Mesendoderm (in vitro differentiated cells): ENCODE results near the gene METRN.

Source experiments
- DNase-seq: peaks from one replicate; pipeline ENCODE4 v3.0.0; 2013
- H2AK5ac ChIP-seq: 2 replicates; pipeline ENCODE4 v1.6.1; 2013; ENCODE audit warnings: low read length, inconsistent platforms
- H2BK120ac ChIP-seq: 2 replicates; pipeline ENCODE4 v1.6.1; 2013; ENCODE audit warnings: low read depth, mild to moderate bottlenecking, low read length, moderate library complexity, mixed read lengths
- H2BK15ac ChIP-seq: replicated peaks from 2 replicates; pipeline ENCODE4 v1.6.1; 2013; ENCODE audit warnings: low read depth, mild to moderate bottlenecking, moderate library complexity
- H2BK5ac ChIP-seq: 2 replicates; pipeline ENCODE4 v1.6.1; 2013; ENCODE audit warnings: low read length, inconsistent platforms
- H3K18ac ChIP-seq: 2 replicates; pipeline ENCODE4 v1.6.1; 2013; ENCODE audit warnings: mild to moderate bottlenecking, low read length, mixed read lengths
- H3K23ac ChIP-seq: one replicate; pipeline ENCODE4 v1.6.1; 2013; ENCODE audit warnings: low read length
- H3K27ac ChIP-seq: 2 replicates; pipeline ENCODE4 v1.5.1; 2013; ENCODE audit warnings: low read depth, mild to moderate bottlenecking, inconsistent platforms, low read length, moderate library complexity
- H3K27me3 ChIP-seq: 2 replicates; pipeline ENCODE4 v1.6.1; 2013; ENCODE audit warnings: low read length, control low read depth, mild to moderate bottlenecking, inconsistent platforms; ENCODE audit not compliant: insufficient read depth, poor library complexity
- H3K36me3 ChIP-seq: 2 replicates; pipeline ENCODE4 v1.6.1; 2013; ENCODE audit warnings: low read length, inconsistent platforms; ENCODE audit not compliant: control insufficient read depth, insufficient read depth
- H3K4ac ChIP-seq: one replicate; pipeline ENCODE4 v1.6.1; 2013; ENCODE audit warnings: low read depth, mild to moderate bottlenecking, low read length, moderate library complexity
- H3K4me1 ChIP-seq: 2 replicates; pipeline ENCODE4 v1.6.1; 2013; ENCODE audit warnings: low read depth, low read length, inconsistent platforms; ENCODE audit not compliant: control insufficient read depth
- H3K4me2 ChIP-seq: 2 replicates; pipeline ENCODE4 v1.6.1; 2013; ENCODE audit warnings: low read length
- H3K4me3 ChIP-seq: 2 replicates; pipeline ENCODE4 v1.5.1; 2013; ENCODE audit warnings: mild to moderate bottlenecking, low read length
- H3K56ac ChIP-seq: one replicate; pipeline ENCODE4 v1.6.1; 2013; ENCODE audit warnings: low read length
- H3K79me1 ChIP-seq: 2 replicates; pipeline ENCODE4 v1.6.1; 2013; ENCODE audit warnings: low read length, inconsistent platforms
- H3K79me2 ChIP-seq: 2 replicates; pipeline ENCODE4 v1.6.1; 2013; ENCODE audit warnings: mild to moderate bottlenecking, low read length; ENCODE audit not compliant: control insufficient read depth, insufficient read depth
- H3K9ac ChIP-seq: 2 replicates; pipeline ENCODE4 v1.6.1; 2013; ENCODE audit warnings: low read length, inconsistent platforms
- H4K5ac ChIP-seq: one replicate; pipeline ENCODE4 v1.6.1; 2013; ENCODE audit warnings: low read length
- H4K8ac ChIP-seq: one replicate; pipeline ENCODE4 v1.6.1; 2013; ENCODE audit warnings: low read depth, mild to moderate bottlenecking, control low read depth, low read length, moderate library complexity
- WGBS: extraction: QIAGEN DNeasy Blood & Tissue Kit; methylation state at CpG from one replicate; pipeline ENCODE4 v1.1.7; 2013; ENCODE audit warnings: low lambda C conversion rate, missing lambda C conversion rate; ENCODE audit not compliant: insufficient coverage; ENCODE audit errors: extremely low coverage; 5-methylcytosine and 5-hydroxymethylcytosine counted together

The METRN gene

DNA sequence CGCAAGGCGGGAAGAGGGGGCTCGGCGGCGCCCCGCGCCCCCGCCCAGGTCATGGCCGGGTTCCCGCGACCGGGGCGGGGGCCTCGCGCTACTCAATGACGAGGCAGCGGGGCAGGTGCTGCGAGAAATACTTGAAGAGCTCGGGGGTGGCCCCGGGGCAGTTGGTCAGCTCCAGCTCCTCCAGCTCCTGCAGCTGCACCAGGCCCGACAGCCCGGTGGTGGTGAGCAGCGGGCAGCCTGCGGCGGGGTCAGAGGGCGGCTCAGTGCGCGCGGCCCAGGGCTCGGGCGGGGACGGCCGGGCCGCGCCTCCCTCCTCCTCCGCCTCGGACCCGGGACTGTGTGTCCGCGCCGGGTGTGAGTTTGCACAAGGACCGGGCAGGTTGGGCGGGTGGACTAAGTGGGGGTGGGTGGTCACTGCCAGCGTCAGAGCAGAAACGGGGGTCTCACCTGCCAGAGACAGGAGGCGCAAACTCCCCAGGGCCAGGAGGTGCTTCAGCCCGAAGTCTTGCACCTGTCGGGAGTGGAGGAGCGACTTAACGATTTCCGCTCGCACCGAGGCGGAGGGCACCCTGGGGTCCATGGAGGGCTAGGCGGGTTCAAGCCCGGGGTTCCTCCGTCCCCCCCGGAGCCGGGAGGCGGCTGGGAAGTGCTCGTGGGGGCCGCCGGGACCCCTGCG lies 20.6 kb upstream of the METRN start:
- Histone ChIP-seq H3K56ac (no peak overlapping the region), H3K36me3 (no peaks in the 10 kb centered on the region), H2BK120ac (no peak overlapping the region), H3K4me2 (no peak overlapping the region), H3K4ac (no peak overlapping the region), H3K27ac (no peak overlapping the region), H3K9ac (no peak overlapping the region), H2BK5ac (no peak overlapping the region), H3K4me1 (peaks cover 3% of the 10 kb centered on the region), H3K18ac (no peak overlapping the region), H4K5ac (no peak overlapping the region), H3K79me1 (peaks cover 4% of the 10 kb centered on the region), H4K8ac (no peak overlapping the region), H2BK15ac (no peak overlapping the region), H3K4me3 (no peak overlapping the region), H3K27me3 (peaks cover 26% of the 10 kb centered on the region), H3K23ac (no peak overlapping the region), H2AK5ac (no peak overlapping the region), H3K79me2 (no peaks in the 10 kb centered on the region)
- no peak for DNase-seq
- WGBS, result no CpG with 5 or more reads among the region's 64 CpGs

DNA sequence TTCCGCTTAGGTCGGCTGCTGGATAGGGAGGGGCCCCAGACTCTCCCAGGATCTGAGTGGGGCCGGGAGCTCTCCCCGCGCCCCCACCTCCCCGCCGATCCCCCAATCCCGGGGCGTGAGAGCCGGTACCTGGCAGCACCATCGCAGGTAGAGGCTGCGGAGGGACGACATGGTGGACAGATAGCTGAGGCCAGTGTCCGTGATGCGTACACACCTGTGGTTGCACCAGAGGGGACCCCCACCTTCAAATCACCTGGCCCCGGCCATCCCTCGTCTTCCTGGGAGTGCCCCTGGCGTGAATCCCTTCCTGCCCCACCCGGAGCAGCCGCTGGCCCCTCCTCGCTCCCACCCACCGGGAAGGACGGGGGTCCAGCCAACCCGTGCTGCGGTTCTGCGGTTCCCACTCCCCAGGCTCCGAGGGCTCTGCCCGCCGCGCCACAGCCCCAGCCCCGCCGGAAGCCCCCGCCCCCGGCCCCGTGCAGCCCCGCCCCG lies 20.0 kb upstream of the METRN start:
- no peaks in the 10 kb centered on the region for H3K4me1 ChIP-seq
- no peak overlapping the region for H4K5ac ChIP-seq
- H3K56ac ChIP-seq, result no peak overlapping the region
- no peak overlapping the region for H2BK120ac ChIP-seq
- no peak overlapping the region for H3K27ac ChIP-seq
- no peak for DNase-seq
- H3K27me3 ChIP-seq, result peaks cover 28% of the 10 kb centered on the region
- no peaks in the 10 kb centered on the region for H3K36me3 ChIP-seq
- no peak overlapping the region for H3K4ac ChIP-seq
- H2AK5ac ChIP-seq, result no peak overlapping the region
- no peak overlapping the region for H3K4me2 ChIP-seq
- H3K79me2 ChIP-seq, result no peaks in the 10 kb centered on the region
- no peak overlapping the region for H4K8ac ChIP-seq
- H3K4me3 ChIP-seq, result no peak overlapping the region
- no CpG with 5 or more reads among the region's 37 CpGs for WGBS
- no peak overlapping the region for H3K18ac ChIP-seq
- no peak overlapping the region for H2BK15ac ChIP-seq
- H3K9ac ChIP-seq, result peak overlapping the region; percentile 17
- H3K79me1 ChIP-seq, result no peaks in the 10 kb centered on the region
- no peak overlapping the region for H2BK5ac ChIP-seq
- no peak overlapping the region for H3K23ac ChIP-seq

DNA sequence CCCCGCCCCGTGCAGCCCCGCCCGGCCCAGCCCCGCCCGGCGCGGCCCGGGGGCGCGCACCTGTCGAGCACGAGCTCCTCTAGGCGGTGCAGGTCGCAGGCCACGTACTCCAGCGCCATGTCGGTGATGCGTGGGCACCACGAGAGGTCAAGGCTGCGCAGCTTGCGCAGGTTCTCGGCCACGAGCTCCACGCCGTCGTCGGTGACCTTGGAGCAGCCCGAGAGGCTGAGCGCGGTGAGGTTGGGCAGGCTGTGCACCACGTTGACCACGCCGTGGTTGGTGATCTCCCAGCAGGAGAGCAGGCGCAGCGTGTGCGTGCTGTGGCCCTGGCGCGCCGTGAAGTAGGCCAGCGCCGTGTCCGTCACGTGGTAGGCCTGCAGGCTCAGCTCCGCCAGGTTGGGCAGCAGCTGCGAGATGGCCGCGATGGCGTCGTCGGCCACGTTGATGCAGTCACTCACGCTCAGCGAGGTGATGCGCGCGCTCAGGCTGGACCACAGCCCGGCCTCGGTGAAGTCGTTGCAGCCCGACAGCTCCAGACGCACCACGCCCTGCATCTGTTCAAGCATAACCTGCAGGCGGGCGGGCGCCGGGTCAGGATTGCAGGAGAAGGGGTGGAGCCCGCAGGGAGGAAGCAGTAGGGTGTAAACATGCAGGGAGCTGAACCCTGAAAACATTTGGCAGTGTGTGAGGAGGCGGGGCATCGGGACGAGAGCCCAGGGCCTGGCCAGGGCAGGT lies 19.4 kb upstream of the METRN start:
- Histone ChIP-seq H3K79me2 (no peaks in the 10 kb centered on the region), H2BK120ac (no peak overlapping the region), H3K79me1 (no peaks in the 10 kb centered on the region), H4K8ac (no peak overlapping the region), H2BK5ac (no peak overlapping the region), H4K5ac (no peak overlapping the region), H2AK5ac (no peak overlapping the region), H3K18ac (no peak overlapping the region), H3K23ac (no peak overlapping the region), H3K27ac (no peak overlapping the region), H3K4me1 (no peaks in the 10 kb centered on the region), H3K9ac (peak overlapping the region; percentile 24), H3K27me3 (peaks cover 28% of the 10 kb centered on the region), H2BK15ac (no peak overlapping the region), H3K56ac (no peak overlapping the region), H3K4me2 (peak overlapping the region; percentile 59), H3K4me3 (no peak overlapping the region), H3K36me3 (no peaks in the 10 kb centered on the region), H3K4ac (no peak overlapping the region)
- DNase-seq, result no peak
- no CpG with 5 or more reads among the region's 71 CpGs for WGBS

GRCh38 chr16:698911-699671 lies 15.8 kb upstream of the METRN start:
- H4K5ac ChIP-seq, result no peak overlapping the region
- WGBS, result no CpG with 5 or more reads among the region's 19 CpGs

DNA sequence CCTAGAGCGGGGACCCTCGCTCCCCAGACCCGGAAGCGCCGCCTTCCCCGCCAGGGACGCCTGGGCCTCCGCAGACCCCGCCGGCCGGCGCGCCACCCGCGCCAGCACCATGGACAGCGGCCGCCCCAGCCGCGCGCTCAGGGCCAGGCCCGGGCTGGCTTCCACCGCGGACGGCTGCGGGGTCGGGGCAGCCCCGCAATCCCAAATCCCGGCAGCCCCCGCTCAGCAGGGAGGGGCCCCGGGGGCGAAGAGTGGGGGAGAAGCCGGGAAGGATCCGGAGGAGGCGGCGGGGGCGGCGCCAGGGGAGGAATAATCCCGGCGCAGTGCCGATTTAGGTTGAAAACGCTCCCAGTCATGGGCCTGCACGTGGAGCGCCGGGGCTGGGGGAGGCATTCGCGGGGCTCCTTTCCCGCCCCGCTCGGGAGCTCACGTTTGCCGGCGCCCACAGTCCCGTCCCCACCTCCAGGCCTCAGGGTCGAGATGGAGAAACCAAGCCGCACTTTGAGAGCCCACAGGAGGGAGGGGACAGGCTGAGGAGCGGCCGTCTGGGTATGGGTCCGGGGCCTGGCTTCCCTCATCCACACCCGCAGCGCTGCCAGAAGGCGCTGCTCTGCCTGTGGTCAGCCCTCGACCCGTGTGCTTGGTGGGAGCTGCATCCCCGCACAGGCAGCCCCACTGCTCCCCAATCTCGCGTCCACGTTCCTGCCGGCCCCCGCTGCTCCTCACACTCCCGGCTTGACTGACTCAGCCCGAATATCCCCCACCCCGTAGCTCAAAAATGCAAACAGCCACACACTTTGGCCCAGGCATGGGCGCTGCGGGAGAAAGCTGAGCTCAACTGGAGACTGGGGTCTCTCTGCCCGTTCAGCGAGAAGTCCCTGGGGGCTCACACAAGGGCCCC lies 14.0 kb upstream of the METRN start:
- Histone ChIP-seq H3K9ac (no peak overlapping the region), H4K8ac (no peak overlapping the region), H2BK120ac (no peak overlapping the region), H3K4ac (no peak overlapping the region), H2BK5ac (no peak overlapping the region), H2AK5ac (no peak overlapping the region), H3K4me3 (no peak overlapping the region), H3K27me3 (peaks cover 28% of the 10 kb centered on the region), H3K27ac (no peak overlapping the region), H3K23ac (no peak overlapping the region), H3K4me2 (no peak overlapping the region), H3K79me1 (no peaks in the 10 kb centered on the region), H3K56ac (no peak overlapping the region), H3K79me2 (no peaks in the 10 kb centered on the region), H3K18ac (no peak overlapping the region), H3K36me3 (no peaks in the 10 kb centered on the region), H2BK15ac (no peak overlapping the region), H4K5ac (no peak overlapping the region), H3K4me1 (no peaks in the 10 kb centered on the region)
- WGBS, result no CpG with 5 or more reads among the region's 76 CpGs
- DNase-seq, result peak; percentile 50

More at GRCh38 chr16:698911-699671, 15.8 kb upstream of the METRN start:
- H2BK15ac ChIP-seq, result no peak overlapping the region
- H3K79me1 ChIP-seq, result no peaks in the 10 kb centered on the region
- no peaks in the 10 kb centered on the region for H3K36me3 ChIP-seq
- no peaks in the 10 kb centered on the region for H3K79me2 ChIP-seq
- H3K27me3 ChIP-seq, result peaks cover 32% of the 10 kb centered on the region
- no peak for DNase-seq
- H3K4me1 ChIP-seq, result no peaks in the 10 kb centered on the region
- no peak overlapping the region for H3K56ac ChIP-seq
- H3K9ac ChIP-seq, result no peak overlapping the region
- H3K4me2 ChIP-seq, result no peak overlapping the region
- no peak overlapping the region for H3K27ac ChIP-seq
- H2BK5ac ChIP-seq, result no peak overlapping the region
- no peak overlapping the region for H3K4me3 ChIP-seq
- no peak overlapping the region for H2BK120ac ChIP-seq
- no peak overlapping the region for H3K4ac ChIP-seq
- no peak overlapping the region for H4K8ac ChIP-seq
- no peak overlapping the region for H3K23ac ChIP-seq
- H2AK5ac ChIP-seq, result no peak overlapping the region
- H3K18ac ChIP-seq, result no peak overlapping the region
